ENCODE measurements around the gene GPR65.
A peak's percentile ranks its signal among the peaks of the same experiment; 100 is the strongest.

The GPR65 gene

DNA sequence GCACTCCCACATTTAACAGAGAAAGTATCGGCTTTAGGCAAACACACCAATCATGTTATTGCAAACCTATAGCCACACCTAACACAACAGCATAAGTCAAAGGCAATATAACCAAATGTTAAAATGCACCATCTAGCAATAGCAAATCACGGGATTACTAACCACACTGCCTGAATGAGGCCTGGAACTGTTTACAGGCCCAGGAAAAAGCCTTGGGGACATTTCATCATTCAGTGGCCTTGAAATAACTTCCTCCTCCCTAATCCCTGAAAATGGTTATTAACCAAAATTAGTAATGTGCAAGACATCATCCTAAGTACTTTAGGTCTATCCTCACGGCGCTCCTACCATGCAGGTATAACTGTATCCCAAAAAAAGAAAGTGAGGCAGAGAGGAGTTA is 14.3 kb upstream of the GPR65 start:
- TF ChIP-seq, protein P1, sequence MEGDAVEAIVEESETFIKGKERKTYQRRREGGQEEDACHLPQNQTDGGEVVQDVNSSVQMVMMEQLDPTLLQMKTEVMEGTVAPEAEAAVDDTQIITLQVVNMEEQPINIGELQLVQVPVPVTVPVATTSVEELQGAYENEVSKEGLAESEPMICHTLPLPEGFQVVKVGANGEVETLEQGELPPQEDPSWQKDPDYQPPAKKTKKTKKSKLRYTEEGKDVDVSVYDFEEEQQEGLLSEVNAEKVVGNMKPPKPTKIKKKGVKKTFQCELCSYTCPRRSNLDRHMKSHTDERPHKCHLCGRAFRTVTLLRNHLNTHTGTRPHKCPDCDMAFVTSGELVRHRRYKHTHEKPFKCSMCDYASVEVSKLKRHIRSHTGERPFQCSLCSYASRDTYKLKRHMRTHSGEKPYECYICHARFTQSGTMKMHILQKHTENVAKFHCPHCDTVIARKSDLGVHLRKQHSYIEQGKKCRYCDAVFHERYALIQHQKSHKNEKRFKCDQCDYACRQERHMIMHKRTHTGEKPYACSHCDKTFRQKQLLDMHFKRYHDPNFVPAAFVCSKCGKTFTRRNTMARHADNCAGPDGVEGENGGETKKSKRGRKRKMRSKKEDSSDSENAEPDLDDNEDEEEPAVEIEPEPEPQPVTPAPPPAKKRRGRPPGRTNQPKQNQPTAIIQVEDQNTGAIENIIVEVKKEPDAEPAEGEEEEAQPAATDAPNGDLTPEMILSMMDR (IDR thresholded peaks at IDR 0.05; ENCODE audit: insufficient read depth, low read length, poor library complexity, severe bottlenecking): no peak
- no peaks in the 10 kb centered on the region for H3K27me3 ChIP-seq (replicated peaks; ENCODE audit: control insufficient read depth, insufficient read depth, low read length)
- H3K4me3 ChIP-seq (replicated peaks; ENCODE audit: low read depth, low read length): no peak overlapping the region
- H3K36me3 ChIP-seq (ENCODE audit: control insufficient read depth, insufficient read depth, low read length): no peaks in the 10 kb centered on the region
- no peak for DNase-seq (ENCODE audit: extremely low read depth, insufficient read length)

- Histone ChIP-seq H3K27me3 (replicated peaks; ENCODE audit: control insufficient read depth, insufficient read depth, low read length) (no peaks in the 10 kb centered on the region), H3K36me3 (ENCODE audit: control insufficient read depth, insufficient read depth, low read length) (no peaks in the 10 kb centered on the region), H3K4me3 (replicated peaks; ENCODE audit: low read depth, low read length) (peak overlapping the region; percentile 73)
- TF ChIP-seq, protein P1 (IDR thresholded peaks at IDR 0.05; ENCODE audit: insufficient read depth, low read length, poor library complexity, severe bottlenecking): no peak
- no peak for DNase-seq (ENCODE audit: extremely low read depth, insufficient read length)
Measured at GRCh38 chr14:87992346-87992717, 12.6 kb upstream of the GPR65 start.

DNA sequence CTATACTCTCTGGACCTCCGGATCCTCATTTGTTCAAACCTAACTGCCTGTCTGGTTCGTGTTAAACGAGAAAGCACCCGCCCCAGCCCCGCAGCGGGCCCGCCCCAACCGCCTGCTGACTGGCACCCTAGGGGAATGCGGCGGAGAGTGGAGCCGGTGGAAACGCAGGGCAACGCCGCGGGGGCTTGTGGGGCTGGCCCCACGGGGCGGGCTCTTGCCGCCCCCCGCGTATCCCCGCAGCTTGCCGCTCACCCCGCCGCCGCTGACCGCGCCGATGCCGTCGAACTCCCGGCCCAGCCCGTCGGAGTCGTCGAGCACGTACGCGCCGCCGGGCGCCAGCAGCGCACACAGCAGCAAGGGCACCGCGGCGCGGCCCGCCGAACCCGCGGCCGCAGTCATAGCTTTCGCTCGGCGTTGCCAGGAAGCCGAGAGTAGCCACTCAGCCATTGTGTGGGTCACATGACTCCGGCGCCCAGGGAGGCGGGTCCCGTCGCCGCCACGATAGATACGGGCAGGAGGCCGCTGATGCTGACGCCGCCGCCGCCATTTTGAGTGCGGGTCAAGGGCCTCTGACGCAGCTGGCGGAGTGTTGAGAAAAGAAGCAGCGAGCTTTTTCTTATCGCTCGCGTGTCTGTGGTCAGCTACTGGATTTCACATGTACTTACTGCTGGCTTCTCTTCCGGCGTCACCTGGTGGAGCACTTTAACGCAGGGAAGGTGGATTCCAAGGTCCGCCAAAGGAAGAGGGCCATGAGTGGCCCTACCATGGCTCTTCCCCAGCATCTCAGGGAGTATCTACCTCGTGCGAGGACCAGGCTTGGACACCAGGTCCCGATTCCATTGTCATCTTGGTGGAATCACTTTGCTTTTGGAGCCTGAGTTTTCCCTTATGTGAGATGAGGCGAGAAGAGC is 12.0 kb upstream of the GPR65 start, which contains the start of gene GALC:
Gene GALC (minus strand): TSS at position 465 of the 911 bp plus-strand sequence. CDS start 18 bp downstream, at position 447.
- Histone ChIP-seq H3K4me3 (replicated peaks; ENCODE audit: low read depth, low read length) (peak within 1 kb of the TSS; percentile 73), H3K36me3 (ENCODE audit: control insufficient read depth, insufficient read depth, low read length) (no peaks in the 10 kb centered on the region), H3K27me3 (replicated peaks; ENCODE audit: control insufficient read depth, insufficient read depth, low read length) (no peaks in the 10 kb centered on the region)
- TF ChIP-seq, protein P1 (IDR thresholded peaks at IDR 0.05; ENCODE audit: insufficient read depth, low read length, poor library complexity, severe bottlenecking): peak; percentile 10
- DNase-seq (ENCODE audit: extremely low read depth, insufficient read length): peak; percentile 95

- DNase-seq (ENCODE audit: extremely low read depth, insufficient read length): peak; percentile 53
- TF ChIP-seq, protein P1 (IDR thresholded peaks at IDR 0.05; ENCODE audit: insufficient read depth, low read length, poor library complexity, severe bottlenecking): no peak
- Histone ChIP-seq H3K27me3 (replicated peaks; ENCODE audit: control insufficient read depth, insufficient read depth, low read length) (no peaks in the 10 kb centered on the region), H3K4me3 (replicated peaks; ENCODE audit: low read depth, low read length) (no peak overlapping the region; the same call in 1 of the 2 replicates), H3K36me3 (ENCODE audit: control insufficient read depth, insufficient read depth, low read length) (no peaks in the 10 kb centered on the region)
Measured at GRCh38 chr14:87994974-87995373, 10.0 kb upstream of the GPR65 start.

DNA sequence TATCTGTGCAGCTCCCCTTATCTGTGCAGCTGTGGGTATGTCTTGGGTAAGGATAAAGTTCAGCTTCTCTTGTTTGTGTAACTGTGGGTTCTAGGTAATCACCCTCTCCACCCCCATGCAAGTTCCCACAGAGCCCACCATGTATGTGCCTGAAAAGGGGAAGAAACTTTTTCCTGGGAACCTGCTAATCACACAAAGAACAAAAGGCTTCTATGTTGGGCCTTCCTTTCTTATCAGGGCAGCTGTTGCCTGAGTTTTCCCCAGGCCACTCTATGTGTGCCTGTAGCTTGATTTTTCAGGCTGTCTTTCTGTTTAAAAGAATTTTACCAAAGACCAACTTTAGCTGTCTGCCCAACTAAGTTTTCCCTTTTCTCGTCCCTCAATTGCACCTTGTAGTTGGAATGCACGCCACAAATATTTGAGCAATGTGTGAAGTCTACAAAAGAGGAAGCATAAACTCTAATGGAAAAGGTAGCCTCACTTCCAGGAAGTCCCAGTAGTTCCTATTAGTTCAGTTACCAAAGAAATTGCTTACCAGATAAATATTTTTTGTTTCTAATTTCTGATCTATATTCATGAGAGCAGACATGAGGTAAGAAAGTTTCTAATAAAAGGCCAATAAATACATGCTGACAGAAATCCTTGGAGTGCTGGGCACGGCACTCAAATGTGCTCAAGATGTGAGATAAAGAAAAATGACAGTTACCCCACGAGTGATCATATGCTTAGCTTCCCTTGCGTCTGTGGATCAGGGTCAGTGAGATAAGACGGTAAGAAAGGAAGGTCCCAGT is 9.2 kb upstream of the GPR65 start:
- Histone ChIP-seq H3K36me3 (ENCODE audit: control insufficient read depth, insufficient read depth, low read length) (no peaks in the 10 kb centered on the region), H3K4me3 (replicated peaks; ENCODE audit: low read depth, low read length) (no peak overlapping the region), H3K27me3 (replicated peaks; ENCODE audit: control insufficient read depth, insufficient read depth, low read length) (no peaks in the 10 kb centered on the region)
- TF ChIP-seq, protein P1 (IDR thresholded peaks at IDR 0.05; ENCODE audit: insufficient read depth, low read length, poor library complexity, severe bottlenecking): no peak
- no peak for DNase-seq (ENCODE audit: extremely low read depth, insufficient read length)

Data from GM06990 (cell line).